ENCODE measurements around the gene REG3A.

DNA sequence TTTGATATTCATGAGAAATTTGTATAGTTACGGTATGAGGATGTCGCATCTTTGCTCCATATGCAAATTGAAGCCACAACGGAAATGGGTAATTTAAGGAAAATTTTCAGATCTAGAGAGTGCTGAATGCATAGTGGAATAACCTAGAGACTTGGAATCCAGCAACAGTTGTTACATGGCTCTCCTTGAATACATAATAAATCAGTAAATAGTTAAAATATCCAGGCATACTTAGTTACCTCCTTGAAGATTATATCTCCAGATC is 33.9 kb downstream of the REG3A start:
- TF ChIP-seq, protein P1, sequence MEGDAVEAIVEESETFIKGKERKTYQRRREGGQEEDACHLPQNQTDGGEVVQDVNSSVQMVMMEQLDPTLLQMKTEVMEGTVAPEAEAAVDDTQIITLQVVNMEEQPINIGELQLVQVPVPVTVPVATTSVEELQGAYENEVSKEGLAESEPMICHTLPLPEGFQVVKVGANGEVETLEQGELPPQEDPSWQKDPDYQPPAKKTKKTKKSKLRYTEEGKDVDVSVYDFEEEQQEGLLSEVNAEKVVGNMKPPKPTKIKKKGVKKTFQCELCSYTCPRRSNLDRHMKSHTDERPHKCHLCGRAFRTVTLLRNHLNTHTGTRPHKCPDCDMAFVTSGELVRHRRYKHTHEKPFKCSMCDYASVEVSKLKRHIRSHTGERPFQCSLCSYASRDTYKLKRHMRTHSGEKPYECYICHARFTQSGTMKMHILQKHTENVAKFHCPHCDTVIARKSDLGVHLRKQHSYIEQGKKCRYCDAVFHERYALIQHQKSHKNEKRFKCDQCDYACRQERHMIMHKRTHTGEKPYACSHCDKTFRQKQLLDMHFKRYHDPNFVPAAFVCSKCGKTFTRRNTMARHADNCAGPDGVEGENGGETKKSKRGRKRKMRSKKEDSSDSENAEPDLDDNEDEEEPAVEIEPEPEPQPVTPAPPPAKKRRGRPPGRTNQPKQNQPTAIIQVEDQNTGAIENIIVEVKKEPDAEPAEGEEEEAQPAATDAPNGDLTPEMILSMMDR (IDR thresholded peaks at IDR 0.05): no peak
- TF ChIP-seq POLR2A (IDR thresholded peaks at IDR 0.05): no peak
